HPDE6-E6E7 (cell line): ENCODE measurements around the gene GAPVD1.
"Not testable (repeated sequence)": the region's sequence is repeated elsewhere in the genome, so short reads cannot be mapped to it uniquely, and the experiment has no call there.

Experiments used
- DNase-seq: peaks from one replicate; pipeline ENCODE4 v3.0.0; 2011; ENCODE audit warnings: missing footprints; ENCODE audit errors: extremely low spot score

Gene GAPVD1

DNA sequence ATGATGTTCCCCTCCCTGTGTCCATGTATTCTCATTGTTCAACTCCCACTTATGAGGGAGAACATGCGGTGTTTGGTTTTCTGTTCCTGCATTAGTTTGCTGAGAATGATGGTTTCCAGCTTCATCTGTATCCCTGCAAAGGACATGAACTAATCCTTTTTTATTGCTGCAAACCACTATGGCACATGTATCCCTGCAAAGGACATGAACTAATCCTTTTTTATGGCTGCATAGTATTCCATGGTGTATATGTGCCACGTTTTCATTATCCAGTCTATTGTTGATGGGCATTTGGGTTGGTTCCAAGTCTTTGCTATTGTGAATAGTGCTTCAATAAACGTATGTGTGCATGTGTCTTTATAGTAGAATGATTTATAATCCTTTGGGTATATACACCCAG lies 54.7 kb downstream of the GAPVD1 start:
- not testable (repeated sequence) for DNase-seq

DNA sequence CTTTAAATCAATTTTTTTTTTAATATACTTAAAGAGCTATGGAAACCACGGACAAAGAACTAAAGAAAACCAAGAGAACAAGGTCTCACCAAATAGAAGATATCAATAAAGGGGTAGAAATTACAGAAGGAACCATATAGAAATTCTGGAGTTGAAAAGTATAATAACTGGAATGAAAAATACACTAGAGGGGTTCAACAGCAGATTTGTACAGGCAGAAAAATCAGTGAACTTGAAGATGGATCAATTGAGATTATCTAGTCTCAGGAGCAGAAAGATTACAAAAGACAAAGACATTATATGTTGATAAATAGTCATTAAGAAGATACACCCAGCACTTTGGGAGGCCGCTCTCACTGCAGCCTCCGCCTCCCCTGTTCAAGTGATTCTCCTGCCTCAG lies 56.1 kb downstream of the GAPVD1 start:
- no peak for DNase-seq

DNA sequence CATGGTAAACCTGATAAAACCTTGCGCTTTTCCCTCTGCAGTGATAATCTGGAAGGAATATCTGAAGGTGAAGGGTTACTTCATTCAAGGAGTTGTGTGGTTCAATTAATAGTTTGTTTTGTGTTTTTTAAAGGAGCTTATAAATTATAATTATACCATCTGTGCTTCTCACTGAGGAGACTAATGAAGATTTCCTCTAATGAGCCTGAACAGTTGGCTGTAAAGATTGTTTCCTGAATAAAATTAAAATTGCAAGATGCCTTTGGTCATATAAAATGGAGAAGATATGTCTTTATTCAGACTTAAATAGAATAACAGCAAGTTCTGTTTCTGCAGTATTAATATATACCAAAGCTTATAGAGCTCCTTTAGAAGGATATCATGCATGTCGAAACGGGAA lies 59.9 kb downstream of the GAPVD1 start:
- DNase-seq, result no peak

DNA sequence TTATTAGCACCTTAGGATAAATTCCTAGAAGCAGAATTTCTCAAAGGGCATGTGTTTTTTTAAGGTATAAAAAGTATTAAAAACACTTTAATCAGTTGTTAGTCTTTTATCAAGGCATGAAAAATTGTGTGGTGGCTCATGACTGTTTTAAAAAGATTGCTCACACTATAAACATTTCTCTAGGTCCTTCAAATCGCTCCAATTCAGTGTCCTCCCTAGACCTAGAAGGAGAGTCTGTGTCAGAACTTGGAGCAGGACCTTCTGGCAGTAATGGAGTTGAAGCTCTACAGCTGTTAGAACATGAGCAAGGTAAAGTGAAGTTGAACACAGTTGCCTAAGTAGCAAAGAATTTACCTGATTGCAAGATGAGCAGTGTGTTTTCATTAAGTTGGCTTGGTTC lies 62.0 kb downstream of the GAPVD1 start:
- DNase-seq, result no peak

DNA sequence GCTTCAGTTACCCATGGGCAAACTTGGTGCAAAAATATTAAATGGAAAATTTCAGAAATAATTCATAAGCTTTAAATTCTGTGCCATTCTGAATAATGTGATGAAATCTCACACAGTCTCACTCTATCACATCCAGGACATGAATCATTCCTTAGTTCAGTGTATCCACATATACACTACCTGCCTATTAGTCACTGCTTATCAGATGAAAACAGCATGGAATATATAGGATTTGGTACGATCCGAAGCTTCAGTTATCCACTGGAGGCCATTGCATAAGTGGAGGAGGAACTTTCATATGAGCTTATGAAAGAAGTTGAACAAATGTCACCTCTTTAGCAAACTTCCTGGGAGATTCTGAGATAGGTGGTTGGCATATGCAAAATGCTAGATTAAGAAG lies 64.2 kb downstream of the GAPVD1 start:
- DNase-seq, result no peak

DNA sequence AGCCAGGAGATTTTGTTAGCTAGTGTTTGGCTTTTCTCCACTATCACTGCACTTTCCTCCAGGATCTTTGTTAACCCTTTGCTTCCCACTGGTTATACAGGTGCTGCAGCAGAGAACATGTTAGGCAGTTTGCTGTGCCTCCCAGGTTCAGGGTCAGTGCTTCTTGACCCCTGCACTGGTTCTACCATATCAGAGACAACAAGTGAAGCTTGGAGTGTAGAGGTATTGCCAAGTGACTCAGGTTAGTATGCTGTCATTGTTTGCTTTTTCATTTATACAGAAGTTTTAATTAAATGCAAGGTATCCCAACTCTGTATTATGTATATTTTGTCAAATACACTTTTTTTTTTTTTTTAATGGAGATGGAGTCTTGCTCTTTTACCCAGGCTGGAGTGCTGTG lies 68.4 kb downstream of the GAPVD1 start:
- no peak for DNase-seq

DNA sequence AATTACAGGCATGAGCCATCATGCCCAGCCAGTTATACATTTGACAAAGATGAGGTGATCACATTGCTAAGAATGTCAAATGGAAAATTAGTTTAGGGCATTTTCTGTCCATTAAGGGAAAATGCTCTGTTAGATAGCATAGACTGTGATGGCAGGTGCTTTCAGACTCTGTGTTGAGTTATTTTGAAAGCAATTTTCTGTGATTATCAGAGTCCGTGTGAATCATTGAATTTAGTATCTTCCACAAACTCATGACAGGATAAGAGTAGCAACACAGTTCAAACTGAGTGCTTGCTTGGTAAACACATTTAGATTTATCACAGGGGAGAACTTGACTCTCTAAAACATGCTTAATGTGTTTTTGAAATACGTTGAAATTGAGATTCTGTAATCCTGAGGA lies 69.0 kb downstream of the GAPVD1 start:
- DNase-seq, result no peak

DNA sequence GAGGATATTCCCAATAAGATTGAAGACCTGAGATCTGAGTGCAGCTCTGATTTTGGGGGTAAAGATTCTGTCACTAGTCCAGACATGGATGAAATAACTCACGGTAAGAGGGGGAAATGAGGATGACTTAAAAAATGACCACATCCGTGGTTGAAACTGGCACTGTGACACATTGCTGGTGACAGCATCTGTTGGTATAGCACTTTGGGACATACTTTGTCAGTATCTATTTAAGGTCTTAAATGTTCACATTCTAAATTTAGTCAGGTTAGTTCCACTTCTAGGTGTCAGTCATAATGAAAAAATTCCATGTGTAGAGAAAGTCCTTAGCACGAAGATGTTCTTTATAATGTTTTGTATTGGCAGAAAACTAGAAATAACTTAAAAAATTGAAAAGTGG lies 70.9 kb downstream of the GAPVD1 start:
- no peak for DNase-seq

DNA sequence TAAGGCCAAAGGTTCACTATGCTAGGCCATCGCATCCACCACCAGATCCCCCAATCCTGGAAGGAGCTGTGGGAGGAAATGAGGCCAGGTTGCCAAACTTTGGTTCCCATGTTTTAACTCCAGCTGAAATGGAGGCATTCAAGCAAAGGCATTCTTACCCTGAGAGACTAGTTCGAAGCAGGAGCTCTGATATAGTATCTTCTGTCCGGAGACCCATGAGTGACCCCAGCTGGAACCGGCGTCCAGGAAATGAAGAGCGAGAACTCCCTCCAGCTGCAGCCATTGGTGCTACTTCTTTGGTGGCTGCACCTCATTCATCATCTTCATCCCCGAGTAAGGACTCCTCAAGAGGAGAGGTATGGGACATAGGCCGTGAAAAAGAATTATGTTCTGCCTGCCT lies 75.6 kb downstream of the GAPVD1 start:
- DNase-seq, result no peak

DNA sequence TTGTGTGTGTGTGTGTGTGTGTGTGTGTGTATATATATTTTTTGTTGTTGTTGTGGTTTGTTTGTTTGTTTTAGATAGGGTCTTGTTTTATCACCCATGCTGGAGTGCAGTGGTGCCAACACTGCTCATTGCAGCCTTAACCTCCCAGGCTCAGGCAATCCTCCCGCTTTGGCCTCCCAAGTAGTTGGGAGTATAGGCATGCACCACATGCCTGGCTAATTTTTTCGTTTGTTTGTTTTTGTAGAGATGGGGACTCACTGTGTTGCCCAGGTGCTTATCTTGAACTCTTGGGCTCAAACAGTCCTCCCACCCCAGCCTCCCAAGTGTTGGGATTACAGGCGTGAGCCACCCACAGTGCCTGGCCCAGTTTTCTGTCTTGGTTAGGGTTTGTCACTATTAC lies 77.3 kb downstream of the GAPVD1 start:
- no peak for DNase-seq

DNA sequence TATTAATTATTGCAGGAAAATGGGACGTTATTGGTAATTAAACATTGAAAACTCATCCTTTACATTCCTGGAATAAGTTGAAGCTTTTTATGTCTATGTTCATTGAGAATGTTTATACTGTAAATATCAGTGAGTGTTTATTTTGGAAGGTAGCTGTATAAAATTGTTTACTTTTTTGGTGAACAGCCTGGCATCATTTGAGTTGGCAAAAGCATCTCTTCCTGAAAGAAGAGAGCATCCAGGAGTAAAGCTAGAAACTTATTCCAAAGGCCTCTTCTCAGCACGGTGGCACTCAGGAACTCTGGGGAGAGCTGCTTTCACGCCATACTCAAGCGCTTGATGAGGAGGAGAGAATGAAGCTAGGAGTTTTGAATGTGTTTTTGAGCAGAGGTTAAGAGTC lies 79.9 kb downstream of the GAPVD1 start:
- DNase-seq, result no peak

DNA sequence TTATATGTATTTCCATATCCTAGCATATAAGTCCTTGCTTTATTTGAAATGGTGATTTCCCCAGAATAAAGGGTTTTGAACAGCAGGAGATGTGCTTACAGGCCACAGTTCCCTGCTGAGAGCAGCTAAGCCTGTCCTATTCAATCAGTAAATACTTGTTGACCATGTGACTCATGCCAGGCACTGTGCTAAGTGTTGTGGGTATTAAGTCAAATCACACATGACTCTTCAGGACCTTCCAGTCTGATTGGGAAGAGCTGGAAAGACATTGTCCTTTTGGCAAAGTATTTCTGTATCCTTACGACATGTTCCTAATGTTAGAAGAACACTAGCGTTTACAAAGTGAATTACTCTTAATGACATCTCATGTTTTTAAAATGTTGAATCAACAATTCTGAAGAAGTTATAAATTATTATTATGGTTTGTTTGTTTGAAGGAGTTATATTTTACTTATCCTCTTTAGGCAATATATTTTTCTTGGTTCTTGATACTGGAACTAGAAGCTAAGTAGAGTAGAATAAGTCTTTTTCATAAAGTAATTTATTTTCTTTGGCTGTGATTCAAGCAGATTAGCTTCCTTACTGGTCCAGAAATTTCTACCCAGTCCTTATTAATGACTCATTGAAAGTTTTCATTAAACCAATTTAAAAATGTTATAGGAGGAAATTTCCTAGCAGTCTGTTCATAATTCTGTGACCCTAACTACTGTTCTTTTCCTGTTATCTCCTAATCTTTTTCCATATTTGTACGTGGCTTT lies 82.1 kb downstream of the GAPVD1 start:
- DNase-seq, result no peak

DNA sequence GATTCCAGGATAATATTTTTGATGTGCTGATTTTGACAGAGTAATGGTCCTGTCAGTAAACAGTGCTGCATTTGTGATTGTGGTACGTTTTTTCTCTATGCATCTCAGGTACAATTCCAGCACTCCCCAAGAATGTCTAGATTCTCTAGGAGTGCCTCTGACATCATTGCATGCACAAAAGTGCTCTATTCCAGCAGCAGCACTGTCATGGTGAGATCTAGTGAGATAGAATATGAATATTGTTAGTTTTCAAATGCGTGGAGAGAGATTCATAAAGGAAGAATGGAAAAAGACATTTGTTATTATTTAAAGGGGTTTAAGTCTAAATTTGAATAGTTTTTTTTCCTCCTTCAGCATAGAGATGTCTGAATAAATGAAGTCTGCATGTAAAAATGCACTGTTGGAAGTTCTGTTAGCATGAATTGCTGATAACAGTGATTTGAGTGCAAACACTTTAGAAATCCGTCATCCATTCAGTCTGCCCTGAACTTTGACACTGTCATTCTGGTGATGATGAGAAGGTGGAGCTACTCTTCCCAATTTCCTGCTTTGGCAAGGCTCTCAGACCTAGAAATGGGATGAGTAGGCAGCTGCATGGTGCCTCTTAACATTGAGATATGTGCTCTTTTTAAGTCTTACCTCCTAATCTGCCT lies 84.6 kb downstream of the GAPVD1 start:
- DNase-seq, result no peak

DNA sequence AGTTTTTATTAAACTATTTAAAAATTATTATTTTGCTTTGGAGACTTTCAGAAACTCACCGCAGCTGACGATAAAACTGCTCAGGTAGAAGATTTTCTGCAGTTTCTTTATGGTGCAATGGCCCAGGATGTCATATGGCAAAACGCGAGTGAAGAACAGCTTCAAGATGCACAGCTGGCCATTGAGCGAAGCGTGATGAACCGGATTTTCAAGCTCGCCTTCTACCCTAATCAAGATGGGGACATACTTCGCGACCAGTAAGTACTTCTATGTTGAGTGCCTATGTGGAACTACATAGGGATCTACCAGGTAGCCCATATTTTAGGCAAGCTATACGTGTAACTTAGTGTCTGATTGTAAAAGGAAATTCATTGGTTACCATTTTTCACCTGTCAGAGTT lies 94.0 kb downstream of the GAPVD1 start:
- DNase-seq, result no peak

DNA sequence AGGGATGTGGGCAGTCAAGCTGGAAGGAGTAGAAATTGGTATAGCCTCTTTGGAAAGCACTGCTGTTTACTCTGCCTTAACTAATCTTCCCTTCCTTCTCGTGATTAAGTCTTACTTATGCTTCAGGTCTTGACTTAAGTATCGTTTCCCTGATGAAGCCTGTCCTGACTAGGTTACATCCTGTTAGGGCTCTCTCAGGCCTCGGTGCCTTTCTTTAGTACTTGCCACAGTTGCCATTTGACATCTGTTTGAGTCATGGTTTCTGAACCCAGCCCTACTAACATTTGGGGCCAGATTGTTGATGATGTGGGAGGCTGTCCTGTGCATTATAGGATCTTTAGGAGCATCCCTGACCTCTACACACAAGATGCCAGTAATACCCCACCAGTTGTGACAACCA lies 94.4 kb downstream of the GAPVD1 start:
- DNase-seq, result no peak

DNA sequence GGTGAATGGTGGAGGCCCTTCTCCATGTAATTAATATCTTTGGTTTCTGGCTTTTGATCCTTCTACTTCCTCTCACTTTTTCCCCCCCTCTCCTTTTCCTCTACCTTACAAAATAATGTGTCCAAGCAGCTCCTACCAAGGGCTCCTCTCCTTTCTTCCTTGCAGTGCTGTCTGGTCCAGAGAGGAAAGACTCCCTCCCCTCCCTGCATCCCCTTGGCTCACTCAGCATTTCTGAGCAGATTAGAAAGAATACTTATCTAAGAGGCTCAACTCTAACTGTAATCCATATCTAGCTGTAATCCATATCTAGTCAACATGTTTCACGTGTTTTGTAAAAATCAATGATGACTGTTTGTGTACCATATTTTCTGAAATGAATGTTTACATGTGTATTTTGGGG lies 97.4 kb downstream of the GAPVD1 start:
- DNase-seq, result no peak

DNA sequence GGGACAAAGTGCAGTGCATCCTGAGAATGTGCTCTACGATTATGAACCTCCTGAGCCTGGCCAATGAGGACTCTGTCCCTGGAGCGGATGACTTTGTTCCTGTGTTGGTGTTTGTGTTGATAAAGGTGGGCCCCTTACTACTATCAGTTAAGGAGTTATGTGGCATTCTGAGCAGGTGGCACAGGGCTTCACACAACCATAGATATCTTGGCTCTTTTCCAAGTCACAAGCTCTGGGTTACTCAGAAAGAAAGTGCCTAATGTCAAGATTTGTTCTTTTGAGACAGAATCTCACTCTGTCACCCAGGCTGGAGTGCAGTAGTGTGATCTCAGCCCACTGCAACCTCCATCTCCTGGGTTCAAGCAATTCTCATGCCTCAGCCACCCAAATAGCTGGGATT lies 99.0 kb downstream of the GAPVD1 start:
- DNase-seq, result no peak

DNA sequence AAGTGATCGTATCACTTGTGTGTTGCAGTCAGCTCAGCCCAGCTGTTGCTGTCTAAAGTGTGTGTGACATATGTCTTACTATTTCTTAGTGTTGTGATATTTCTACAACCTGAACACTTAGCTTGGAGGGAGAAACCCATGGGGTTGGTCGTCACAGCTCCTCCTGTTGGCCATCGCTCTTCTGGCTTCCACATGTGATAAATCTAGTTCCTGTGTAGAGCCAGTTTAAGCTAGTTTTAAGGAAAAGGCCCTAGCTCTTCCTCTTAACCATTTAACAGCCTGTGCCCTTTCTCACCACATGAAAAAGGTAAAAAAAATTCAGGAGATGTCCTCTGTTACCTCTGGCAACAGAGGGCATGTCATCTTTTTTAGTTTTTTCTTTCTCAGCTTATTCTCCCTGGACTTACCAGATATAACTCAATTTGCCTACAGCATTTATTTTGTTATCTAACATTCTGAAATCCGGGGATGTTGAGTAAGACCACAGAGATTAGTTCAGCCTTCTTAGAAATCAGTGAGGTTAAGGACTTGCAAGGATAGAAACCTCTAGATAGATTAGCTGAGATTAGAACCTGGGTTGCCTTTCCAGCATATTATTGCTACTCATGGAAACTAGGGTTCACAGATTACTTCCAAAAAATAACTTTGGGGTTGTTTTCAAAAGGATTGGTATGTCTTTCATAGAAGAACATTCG lies 100.4 kb downstream of the GAPVD1 start:
- no peak for DNase-seq

DNA sequence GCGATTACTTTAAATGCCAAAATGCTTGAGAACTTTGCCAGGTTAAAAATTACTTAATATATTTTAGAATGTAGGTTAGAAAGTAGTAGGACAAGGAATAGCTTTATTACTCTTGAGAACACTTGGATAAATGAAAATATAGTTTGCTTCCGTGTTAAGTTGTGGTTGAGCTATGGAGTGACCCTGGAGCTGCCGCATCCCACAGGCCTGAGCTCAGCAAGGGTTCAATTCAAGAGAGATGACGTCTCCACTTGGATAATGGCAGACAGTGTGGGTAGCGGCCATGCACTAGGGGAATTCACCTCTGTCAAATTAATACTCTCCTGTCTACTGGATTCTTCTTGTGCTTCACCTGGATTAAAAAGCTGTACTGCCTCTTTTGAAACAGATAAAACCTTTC lies 105.0 kb downstream of the GAPVD1 start:
- DNase-seq, result no peak

DNA sequence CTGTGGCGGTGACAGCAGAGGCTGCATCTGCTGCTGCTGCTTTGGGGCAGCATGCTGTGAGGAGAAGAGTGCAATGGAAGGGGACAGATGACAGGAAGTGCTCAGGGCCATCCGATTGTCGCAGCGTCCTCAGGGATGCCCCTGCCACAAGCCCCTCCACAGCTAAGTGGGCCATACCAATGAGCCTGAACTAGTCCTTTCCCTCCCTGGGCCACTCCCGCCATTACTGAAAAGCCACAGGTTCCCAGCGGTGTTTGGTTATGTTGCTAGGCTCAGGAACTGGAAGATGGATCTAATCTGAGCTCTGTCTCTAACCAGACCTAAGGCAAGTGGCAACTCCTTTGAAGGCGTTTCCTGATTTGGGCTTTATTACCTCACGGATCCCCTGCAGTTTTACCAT lies 109.2 kb downstream of the GAPVD1 start:
- no peak for DNase-seq

DNA sequence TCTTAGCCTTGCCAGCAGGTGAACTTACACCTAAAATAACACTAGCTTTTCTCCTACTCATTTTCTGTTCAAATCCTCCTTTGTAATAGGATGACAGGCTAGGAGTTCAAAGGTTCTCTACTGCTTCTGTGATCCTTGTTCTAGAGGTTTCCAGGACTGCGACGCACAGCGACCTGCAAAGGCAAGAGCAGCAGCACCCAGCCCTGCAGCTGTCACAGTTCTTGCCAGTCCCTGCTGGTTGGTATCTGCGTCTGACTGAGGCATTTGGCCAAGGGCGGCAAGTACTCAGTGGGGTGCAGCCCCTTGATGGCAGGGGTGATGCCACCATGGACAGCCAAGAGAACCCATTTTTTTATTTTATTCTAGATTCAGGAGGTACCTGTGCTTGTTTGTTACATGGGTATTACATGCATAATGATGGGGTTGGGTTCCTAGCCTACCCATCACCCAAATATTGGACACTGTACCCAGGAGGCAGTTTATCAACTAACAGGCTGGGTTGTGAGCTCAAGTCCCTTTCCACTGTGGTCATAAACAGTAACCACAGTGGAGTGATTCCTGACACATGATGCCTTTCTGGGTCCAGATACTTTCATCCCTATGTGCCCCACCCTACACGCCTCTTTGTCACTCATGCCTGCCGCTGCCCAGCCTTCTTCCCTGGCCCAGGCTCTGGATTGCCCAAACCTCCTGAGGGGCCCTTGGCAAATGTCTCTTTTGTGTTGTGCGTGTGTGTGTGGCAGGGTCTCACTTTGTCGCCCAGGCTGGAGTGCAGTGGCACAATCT lies 111.0 kb downstream of the GAPVD1 start:
- no peak for DNase-seq
